ENCODE measurements around the gene MAP2K6.

The MAP2K6 gene

DNA sequence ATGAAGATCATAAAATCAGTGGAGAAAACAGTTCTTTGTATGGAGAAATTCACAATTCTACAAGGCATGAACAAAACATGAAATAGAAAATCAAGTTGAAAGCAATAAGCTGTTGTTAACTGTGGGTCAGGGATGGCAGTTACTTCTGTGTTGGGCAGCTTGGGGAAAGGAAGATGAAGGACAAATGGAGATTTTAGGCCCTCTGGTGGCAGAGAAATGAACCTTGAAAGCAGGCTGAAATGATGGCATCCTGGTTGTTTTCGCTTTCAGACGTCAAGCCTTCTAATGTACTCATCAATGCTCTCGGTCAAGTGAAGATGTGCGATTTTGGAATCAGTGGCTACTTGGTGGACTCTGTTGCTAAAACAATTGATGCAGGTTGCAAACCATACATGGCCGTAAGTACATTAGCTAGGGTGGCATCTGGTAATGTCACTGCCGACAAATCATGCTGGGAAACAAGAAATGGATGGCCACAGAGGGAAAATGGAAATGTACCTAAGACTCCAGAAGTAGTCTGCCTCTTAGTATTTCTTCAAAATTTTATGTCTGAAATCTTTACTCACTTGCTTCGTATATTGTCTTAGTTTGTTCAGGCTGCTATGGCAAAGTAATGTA is 108.9 kb downstream of the MAP2K6 start:
- no peaks in the 10 kb centered on the region for H3K36me3 ChIP-seq (ENCODE audit: insufficient read depth)
- no peak overlapping the region for H3K27ac ChIP-seq

GRCh38 chr17:69524854-69525253 is 110.4 kb downstream of the MAP2K6 start:
- no peaks in the 10 kb centered on the region for H3K36me3 ChIP-seq (ENCODE audit: insufficient read depth)
- no peaks in the 10 kb centered on the region for H3K4me1 ChIP-seq (ENCODE audit: low read depth, poor library complexity, severe bottlenecking)
- H4K20me1 ChIP-seq (ENCODE audit: insufficient read depth) = no peaks in the 10 kb centered on the region
- no peak overlapping the region for H3K4me2 ChIP-seq
- no peak overlapping the region for H3K27ac ChIP-seq
- no peaks in the 10 kb centered on the region for H3K27me3 ChIP-seq (ENCODE audit: insufficient read depth, low read depth)
- no peak overlapping the region for H3K9ac ChIP-seq
- TF ChIP-seq CTCF (conservative IDR thresholded peaks at IDR 0.05; ENCODE audit: low read depth, low read length) = no peak
- no peak overlapping the region for H3K4me3 ChIP-seq (IDR thresholded peaks at IDR 0.05; ENCODE audit: insufficient read depth, low read depth, low read length)
- no peaks in the 10 kb centered on the region for H3K79me2 ChIP-seq (ENCODE audit: insufficient read depth, low read depth)
- no peak overlapping the region for H2AFZ ChIP-seq (ENCODE audit: low read depth)

More for the DNA sequence above, 108.9 kb downstream of the MAP2K6 start:
- TF ChIP-seq CTCF (conservative IDR thresholded peaks at IDR 0.05; ENCODE audit: low read depth, low read length) = peak; percentile 70
- Histone ChIP-seq H3K4me2 (no peak overlapping the region), H2AFZ (ENCODE audit: low read depth) (no peak overlapping the region), H3K4me3 (IDR thresholded peaks at IDR 0.05; ENCODE audit: insufficient read depth, low read depth, low read length) (no peak overlapping the region), H3K79me2 (ENCODE audit: insufficient read depth, low read depth) (no peaks in the 10 kb centered on the region), H3K9ac (no peak overlapping the region), H4K20me1 (ENCODE audit: insufficient read depth) (no peaks in the 10 kb centered on the region), H3K4me1 (ENCODE audit: low read depth, poor library complexity, severe bottlenecking) (no peaks in the 10 kb centered on the region), H3K27me3 (ENCODE audit: insufficient read depth, low read depth) (no peaks in the 10 kb centered on the region)

DNA sequence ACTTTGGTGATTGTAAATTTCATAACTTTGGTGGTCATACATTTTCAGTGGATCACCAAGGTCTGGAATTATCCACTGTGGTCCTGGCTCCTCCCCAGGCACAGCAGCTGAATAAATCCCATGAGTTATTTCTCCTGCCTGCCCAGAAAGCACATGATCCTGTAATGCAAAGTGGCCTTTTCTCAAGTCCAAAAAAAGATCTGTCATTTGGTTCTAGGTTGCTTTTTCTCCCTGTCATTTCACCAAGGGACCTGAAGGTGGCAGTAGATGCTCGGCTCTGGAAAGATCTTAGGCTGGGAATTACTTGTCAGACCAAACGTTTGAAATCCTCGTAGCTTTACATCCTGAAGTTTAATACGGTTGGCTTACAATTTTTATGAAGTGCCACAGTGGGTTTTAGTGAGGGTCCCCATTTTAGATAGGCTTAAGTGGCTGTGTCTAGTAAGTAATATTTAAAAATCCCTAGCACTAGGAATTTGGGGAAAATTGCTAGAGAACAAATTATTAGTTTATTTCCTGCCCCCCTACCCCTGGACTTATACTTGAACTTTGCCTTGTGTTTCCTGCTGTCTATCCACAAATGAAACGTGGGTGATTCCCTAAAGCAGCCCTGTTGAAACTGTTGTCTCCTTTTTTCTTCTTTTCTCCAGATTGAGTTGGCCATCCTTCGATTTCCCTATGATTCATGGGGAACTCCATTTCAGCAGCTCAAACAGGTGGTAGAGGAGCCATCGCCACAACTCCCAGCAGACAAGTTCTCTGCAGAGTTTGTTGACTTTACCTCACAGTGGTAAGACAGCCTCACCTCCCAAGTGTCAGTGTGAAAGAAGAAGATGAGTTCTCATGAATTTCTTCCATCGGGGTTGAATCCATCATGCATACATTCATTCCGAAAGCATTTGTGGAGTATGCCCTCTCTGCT is 111.7 kb downstream of the MAP2K6 start:
- no peaks in the 10 kb centered on the region for H3K79me2 ChIP-seq (ENCODE audit: insufficient read depth, low read depth)
- H3K36me3 ChIP-seq (ENCODE audit: insufficient read depth) = no peaks in the 10 kb centered on the region
- no peaks in the 10 kb centered on the region for H3K27me3 ChIP-seq (ENCODE audit: insufficient read depth, low read depth)
- H3K4me1 ChIP-seq (ENCODE audit: low read depth, poor library complexity, severe bottlenecking) = no peaks in the 10 kb centered on the region
- H3K27ac ChIP-seq = no peak overlapping the region
- peak; percentile 91 for TF ChIP-seq CTCF (conservative IDR thresholded peaks at IDR 0.05; ENCODE audit: low read depth, low read length)
- no peak overlapping the region for H3K4me2 ChIP-seq
- no peak overlapping the region for H2AFZ ChIP-seq (ENCODE audit: low read depth)
- no peak overlapping the region for H3K4me3 ChIP-seq (IDR thresholded peaks at IDR 0.05; ENCODE audit: insufficient read depth, low read depth, low read length)
- no peaks in the 10 kb centered on the region for H4K20me1 ChIP-seq (ENCODE audit: insufficient read depth)
- no peak overlapping the region for H3K9ac ChIP-seq

- H3K79me2 ChIP-seq (ENCODE audit: insufficient read depth, low read depth) = no peaks in the 10 kb centered on the region
- H3K36me3 ChIP-seq (ENCODE audit: insufficient read depth) = no peaks in the 10 kb centered on the region
- no peak for TF ChIP-seq CTCF (conservative IDR thresholded peaks at IDR 0.05; ENCODE audit: low read depth, low read length)
- no peaks in the 10 kb centered on the region for H3K27me3 ChIP-seq (ENCODE audit: insufficient read depth, low read depth)
- H4K20me1 ChIP-seq (ENCODE audit: insufficient read depth) = no peaks in the 10 kb centered on the region
- H2AFZ ChIP-seq (ENCODE audit: low read depth) = no peak overlapping the region
- H3K9ac ChIP-seq = no peak overlapping the region
- no peak overlapping the region for H3K4me3 ChIP-seq (IDR thresholded peaks at IDR 0.05; ENCODE audit: insufficient read depth, low read depth, low read length)
- H3K4me1 ChIP-seq (ENCODE audit: low read depth, poor library complexity, severe bottlenecking) = no peaks in the 10 kb centered on the region
- H3K4me2 ChIP-seq = no peak overlapping the region
- no peak overlapping the region for H3K27ac ChIP-seq
These were observed 113.5 kb downstream of the MAP2K6 start for GRCh38 chr17:69528035-69528434.
